ENCODE data around the gene FMNL1.

Gene FMNL1

GRCh38 chr17:45274033-45274432 lies 52.3 kb downstream of the FMNL1 start:
- TF ChIP-seq CTCF (IDR thresholded peaks at IDR 0.05; ENCODE audit: control extremely low read depth, extremely low read depth, low read depth, missing control alignments), result no peak
- CTCF ChIA-PET, result interaction anchor here (0.9 to 28.2 kb wide), 4 partner anchors 77 to 116 kb away, joined by 3 to 497 read pairs (median 4); no protein-coding TSS in a partner anchor
- POLR2A ChIA-PET, result no interaction called here
- no peak for DNase-seq (ENCODE audit: extremely low spot score)

- ChIA-PET CTCF (interaction anchor here (0.9 to 28.2 kb wide), 22 partner anchors 9 to 152 kb away, joined by 3 to 497 read pairs (median 10); partner anchors contain the start of genes ACBD4, MAP3K14 and SPATA32), POLR2A (interaction anchor here (0.7 kb wide), 1 partner anchor 122 kb away, joined by 4 read pairs; no protein-coding TSS in a partner anchor)
- DNase-seq (ENCODE audit: extremely low spot score), result no peak
- no peak for TF ChIP-seq CTCF (IDR thresholded peaks at IDR 0.05; ENCODE audit: control extremely low read depth, extremely low read depth, low read depth, missing control alignments)
These were observed 54.3 kb downstream of the FMNL1 start for GRCh38 chr17:45276031-45276430.

GRCh38 chr17:45277216-45277849 lies 55.6 kb downstream of the FMNL1 start:
- peak; percentile 86 for DNase-seq (ENCODE audit: extremely low spot score)
- TF ChIP-seq CTCF (IDR thresholded peaks at IDR 0.05; ENCODE audit: control extremely low read depth, extremely low read depth, low read depth, missing control alignments), result peak; percentile 82
- ChIA-PET CTCF (interaction anchor here (0.7 to 28.2 kb wide), 50 partner anchors 11 to 555 kb away, joined by 3 to 497 read pairs (median 6); partner anchors contain the start of genes ACBD4, HEXIM2, MAP3K14 and SPATA32), POLR2A (interaction anchor here (0.6 to 1.1 kb wide), 3 partner anchors 31 to 128 kb away, joined by 3 to 6 read pairs (median 3); no protein-coding TSS in a partner anchor)

- ChIA-PET POLR2A (interaction anchor here (0.6 to 1.1 kb wide), 2 partner anchors 36 to 59 kb away, joined by 3 read pairs; no protein-coding TSS in a partner anchor), CTCF (interaction anchor here (0.7 to 28.2 kb wide), 40 partner anchors 11 to 554 kb away, joined by 3 to 497 read pairs (median 7); partner anchors contain the start of genes ACBD4, HEXIM2, MAP3K14 and SPATA32)
- no peak for TF ChIP-seq CTCF (IDR thresholded peaks at IDR 0.05; ENCODE audit: control extremely low read depth, extremely low read depth, low read depth, missing control alignments)
- no peak for DNase-seq (ENCODE audit: extremely low spot score)
These were observed 56.3 kb downstream of the FMNL1 start for GRCh38 chr17:45277992-45278391.

GRCh38 chr17:45279898-45280297 lies 58.2 kb downstream of the FMNL1 start:
- no peak for TF ChIP-seq CTCF (IDR thresholded peaks at IDR 0.05; ENCODE audit: control extremely low read depth, extremely low read depth, low read depth, missing control alignments)
- CTCF ChIA-PET, result interaction anchor here (1.0 to 28.2 kb wide), 4 partner anchors 8 to 110 kb away, joined by 3 to 497 read pairs (median 22); no protein-coding TSS in a partner anchor
- DNase-seq (ENCODE audit: extremely low spot score), result no peak
- POLR2A ChIA-PET, result no interaction called here

- ChIA-PET CTCF (interaction anchor here (1.2 to 28.2 kb wide), 5 partner anchors 26 to 107 kb away, joined by 3 to 497 read pairs (median 5); no protein-coding TSS in a partner anchor), POLR2A (no interaction called here)
- DNase-seq (ENCODE audit: extremely low spot score), result no peak
- TF ChIP-seq CTCF (IDR thresholded peaks at IDR 0.05; ENCODE audit: control extremely low read depth, extremely low read depth, low read depth, missing control alignments), result no peak
These were observed 61.3 kb downstream of the FMNL1 start for GRCh38 chr17:45282683-45283644.
